ENCODE results near the gene VPS13C.
A peak's percentile ranks its signal among the peaks of the same experiment; 100 is the strongest.

The VPS13C gene

GRCh38 chr15:62058327-62059028 is 1.8 kb downstream of the VPS13C start:
- no peaks in the 10 kb centered on the region; the same call in 1 of the 2 replicates for H3F3A ChIP-seq (ENCODE audit: control insufficient read depth, insufficient read depth)
- H3K4me2 ChIP-seq (ENCODE audit: low read length): peak overlapping the region; percentile 83
- no peaks in the 10 kb centered on the region for H3K9me3 ChIP-seq (ENCODE audit: control insufficient read depth, insufficient read depth, low read length)
- peaks cover 57% of the 10 kb centered on the region for H3K79me2 ChIP-seq (ENCODE audit: control insufficient read depth, low read length)
- peaks cover 23% of the 10 kb centered on the region for H3K4me1 ChIP-seq (ENCODE audit: control insufficient read depth, low read length)
- H3K4me3 ChIP-seq (ENCODE audit: low read length): peak overlapping the region; percentile 43; the same call in 1 of the 2 replicates
- H3K27ac ChIP-seq (ENCODE audit: low read depth, low read length): no peak overlapping the region
- no peaks in the 10 kb centered on the region for H3K27me3 ChIP-seq (ENCODE audit: control insufficient read depth, low read length)
- H4K20me1 ChIP-seq (ENCODE audit: control insufficient read depth, insufficient read depth, low read depth, low read length): peaks cover 7% of the 10 kb centered on the region; the same call in 1 of the 2 replicates
- no peaks in the 10 kb centered on the region for H3K9me2 ChIP-seq (replicated peaks; ENCODE audit: control insufficient read depth, low read length)
- no peak for TF ChIP-seq EZH2phosphoT487 (IDR thresholded peaks at IDR 0.05; ENCODE audit: borderline replicate concordance, low read length)
- no peak for TF ChIP-seq CTCF (IDR thresholded peaks at IDR 0.05; ENCODE audit: low read depth, low read length, poor library complexity, severe bottlenecking)
- H3K36me3 ChIP-seq (ENCODE audit: control insufficient read depth, low read length): peaks cover 8% of the 10 kb centered on the region; the same call in 1 of the 2 replicates

- Histone ChIP-seq H4K20me1 (ENCODE audit: control insufficient read depth, insufficient read depth, low read depth, low read length) (peaks cover 7% of the 10 kb centered on the region; the same call in 1 of the 2 replicates), H3K36me3 (ENCODE audit: control insufficient read depth, low read length) (peaks cover 8% of the 10 kb centered on the region; the same call in 1 of the 2 replicates), H3K4me2 (ENCODE audit: low read length) (no peak overlapping the region), H3K4me1 (ENCODE audit: control insufficient read depth, low read length) (peaks cover 34% of the 10 kb centered on the region), H3F3A (ENCODE audit: control insufficient read depth, insufficient read depth) (no peaks in the 10 kb centered on the region; the same call in 1 of the 2 replicates), H3K9me2 (replicated peaks; ENCODE audit: control insufficient read depth, low read length) (no peaks in the 10 kb centered on the region), H3K9me3 (ENCODE audit: control insufficient read depth, insufficient read depth, low read length) (no peaks in the 10 kb centered on the region), H3K4me3 (ENCODE audit: low read length) (no peak overlapping the region), H3K79me2 (ENCODE audit: control insufficient read depth, low read length) (peaks cover 67% of the 10 kb centered on the region), H3K27ac (ENCODE audit: low read depth, low read length) (no peak overlapping the region), H3K27me3 (ENCODE audit: control insufficient read depth, low read length) (no peaks in the 10 kb centered on the region)
- TF ChIP-seq EZH2phosphoT487 (IDR thresholded peaks at IDR 0.05; ENCODE audit: borderline replicate concordance, low read length) (no peak), CTCF (IDR thresholded peaks at IDR 0.05; ENCODE audit: low read depth, low read length, poor library complexity, severe bottlenecking) (no peak)
Measured at GRCh38 chr15:62057341-62057980, 2.8 kb downstream of the VPS13C start.

- TF ChIP-seq CTCF (IDR thresholded peaks at IDR 0.05; ENCODE audit: low read depth, low read length, poor library complexity, severe bottlenecking) (no peak), EZH2phosphoT487 (IDR thresholded peaks at IDR 0.05; ENCODE audit: borderline replicate concordance, low read length) (no peak)
- Histone ChIP-seq H3K79me2 (ENCODE audit: control insufficient read depth, low read length) (peaks cover 89% of the 10 kb centered on the region), H3K36me3 (ENCODE audit: control insufficient read depth, low read length) (peaks cover 7% of the 10 kb centered on the region; the same call in 1 of the 2 replicates), H3K4me3 (ENCODE audit: low read length) (no peak overlapping the region), H3F3A (ENCODE audit: control insufficient read depth, insufficient read depth) (no peaks in the 10 kb centered on the region; the same call in 1 of the 2 replicates), H3K4me1 (ENCODE audit: control insufficient read depth, low read length) (peaks cover 23% of the 10 kb centered on the region), H3K27ac (ENCODE audit: low read depth, low read length) (no peak overlapping the region), H4K20me1 (ENCODE audit: control insufficient read depth, insufficient read depth, low read depth, low read length) (peaks cover 7% of the 10 kb centered on the region; the same call in 1 of the 2 replicates), H3K4me2 (ENCODE audit: low read length) (no peak overlapping the region), H3K9me3 (ENCODE audit: control insufficient read depth, insufficient read depth, low read length) (no peaks in the 10 kb centered on the region), H3K9me2 (replicated peaks; ENCODE audit: control insufficient read depth, low read length) (no peaks in the 10 kb centered on the region), H3K27me3 (ENCODE audit: control insufficient read depth, low read length) (no peaks in the 10 kb centered on the region)
Measured at GRCh38 chr15:62054979-62055378, 5.3 kb downstream of the VPS13C start.
